ENCODE results near the gene SFI1. TPM values are rescaled to one million over a fixed set of nuclear protein-coding genes. Genes with fewer than 3 reads are reported as not detected.

Gene SFI1
- total RNA-seq, 4 donors from 2014 or later = 10.2 to 44.1 (median 33.3) TPM

- no peak for DNase-seq
Measured at GRCh38 chr22:31612891-31613285, 116.6 kb downstream of the SFI1 start.

GRCh38 chr22:31613286-31613903, 117.1 kb downstream of the SFI1 start:
- Histone ChIP-seq H3K4me3 (no peak overlapping the region), H3K27ac (no peak overlapping the region), H3K27me3 (no peaks in the 10 kb centered on the region), H3K9me3 (no peaks in the 10 kb centered on the region), H3K4me1 (no peaks in the 10 kb centered on the region), H3K36me3 (no peaks in the 10 kb centered on the region)
- TF ChIP-seq CTCF (IDR thresholded peaks at IDR 0.05) = no peak
- TF ChIP-seq POLR2A (IDR thresholded peaks at IDR 0.05) = no peak
- DNase-seq = no peak
- intact Hi-C loops (cut with DNase I; ENCODE audit: low total_unique reads) = no loop called here

More at GRCh38 chr22:31612891-31613285, 116.6 kb downstream of the SFI1 start:
- intact Hi-C loops (cut with DNase I; ENCODE audit: low total_unique reads) = no loop called here
- no peaks in the 10 kb centered on the region for H3K36me3 ChIP-seq
- no peak overlapping the region for H3K4me3 ChIP-seq
- H3K9me3 ChIP-seq = no peaks in the 10 kb centered on the region
- H3K27ac ChIP-seq = no peak overlapping the region
- H3K27me3 ChIP-seq = no peaks in the 10 kb centered on the region
- no peaks in the 10 kb centered on the region for H3K4me1 ChIP-seq
- no peak for TF ChIP-seq CTCF (IDR thresholded peaks at IDR 0.05)
- TF ChIP-seq POLR2A (IDR thresholded peaks at IDR 0.05) = no peak

GRCh38 chr22:31613904-31614296, 117.6 kb downstream of the SFI1 start:
- H3K9me3 ChIP-seq = no peaks in the 10 kb centered on the region
- no peak for DNase-seq
- H3K27ac ChIP-seq = no peak overlapping the region
- H3K27me3 ChIP-seq = no peaks in the 10 kb centered on the region
- no peaks in the 10 kb centered on the region for H3K36me3 ChIP-seq
- intact Hi-C loops (cut with DNase I; ENCODE audit: low total_unique reads) = no loop called here
- no peak for TF ChIP-seq CTCF (IDR thresholded peaks at IDR 0.05)
- no peak for TF ChIP-seq POLR2A (IDR thresholded peaks at IDR 0.05)
- no peak overlapping the region for H3K4me3 ChIP-seq
- H3K4me1 ChIP-seq = no peaks in the 10 kb centered on the region

- no peak overlapping the region for H3K27ac ChIP-seq
- no peaks in the 10 kb centered on the region for H3K27me3 ChIP-seq
- H3K4me3 ChIP-seq = no peak overlapping the region
- no peaks in the 10 kb centered on the region for H3K9me3 ChIP-seq
- no peak for DNase-seq
- H3K36me3 ChIP-seq = no peaks in the 10 kb centered on the region
- H3K4me1 ChIP-seq = no peaks in the 10 kb centered on the region
- intact Hi-C loops (cut with DNase I; ENCODE audit: low total_unique reads) = no loop called here
- TF ChIP-seq POLR2A (IDR thresholded peaks at IDR 0.05) = no peak
- TF ChIP-seq CTCF (IDR thresholded peaks at IDR 0.05) = no peak
Measured at GRCh38 chr22:31614781-31615490, 118.6 kb downstream of the SFI1 start.

- H3K27me3 ChIP-seq = no peaks in the 10 kb centered on the region
- intact Hi-C loops (cut with DNase I; ENCODE audit: low total_unique reads) = no loop called here
- DNase-seq = no peak
- no peak for TF ChIP-seq POLR2A (IDR thresholded peaks at IDR 0.05)
- TF ChIP-seq CTCF (IDR thresholded peaks at IDR 0.05) = no peak
- no peak overlapping the region for H3K27ac ChIP-seq
- no peak overlapping the region for H3K4me3 ChIP-seq
- no peaks in the 10 kb centered on the region for H3K36me3 ChIP-seq
- no peaks in the 10 kb centered on the region for H3K9me3 ChIP-seq
- no peaks in the 10 kb centered on the region for H3K4me1 ChIP-seq
Measured at GRCh38 chr22:31615491-31615860, 119.1 kb downstream of the SFI1 start.
